Tibial artery (tissue), 4 donors: Measurements from ENCODE around the gene PDE1C.

Experiments used
- DNase-seq, 2 donors: peaks; one replicate each; pipeline ENCODE4 v3.0.0-alpha.2; 2019
- H3K27ac ChIP-seq, 2 donors: fragments of 200-600 bp; sonication (generic) in 1 of 2; 1 replicate in 1 of 2; 2 replicates in 1 of 2; pipeline ENCODE4 v1.5.1; 2018 to 2019; ENCODE audit warnings: mild to moderate bottlenecking in 1 of 2
- H3K27me3 ChIP-seq, 2 donors: fragments of 200-600 bp; sonication (generic) in 1 of 2; one replicate each; pipeline versions ENCODE4 v1.5.1 to v1.6.0; 2016 to 2019
- H3K36me3 ChIP-seq, 3 donors: fragments of 200-600 bp; sonication (generic) in 2 of 3; one replicate each; pipeline ENCODE4 v1.5.1; 2016 to 2019; ENCODE audit warnings: mild to moderate bottlenecking in 2 of 3
- H3K4me1 ChIP-seq, 4 donors: fragments of 200-600 bp; sonication (generic) in 2 of 4; 1 replicate in 3 of 4; 2 replicates in 1 of 4; pipeline ENCODE4 v1.5.1; 2016 to 2019
- H3K4me3 ChIP-seq, 2 donors: fragments of 200-600 bp; sonication (generic) in 1 of 2; 1 replicate in 1 of 2; 2 replicates in 1 of 2; pipeline ENCODE4 v1.5.1; 2018 to 2019; ENCODE audit warnings: mild to moderate bottlenecking in 2 of 2
- H3K9me3 ChIP-seq, 3 donors: fragments of 200-600 bp; sonication (generic) in 1 of 3; one replicate each; pipeline ENCODE4 v1.5.1; 2016 to 2019
- CTCF ChIP-seq, 2 experiments: fragments of 200-600 bp in 1 of 2; fragments of 450-650 bp in 1 of 2; IDR thresholded peaks; one replicate each; pipeline ENCODE4 v1.5.1; 2017 to 2019; ENCODE audit warnings: antibody characterized with exemption in 2 of 2, mild to moderate bottlenecking in 1 of 2, moderate library complexity in 1 of 2
- intact Hi-C: fragments of 100-400 bp; cut with DNase I; formaldehyde crosslinking; loops from one replicate; pipeline ENCODE4 v1.15.0; 2023; ENCODE audit warnings: low total_unique reads

Gene PDE1C

DNA sequence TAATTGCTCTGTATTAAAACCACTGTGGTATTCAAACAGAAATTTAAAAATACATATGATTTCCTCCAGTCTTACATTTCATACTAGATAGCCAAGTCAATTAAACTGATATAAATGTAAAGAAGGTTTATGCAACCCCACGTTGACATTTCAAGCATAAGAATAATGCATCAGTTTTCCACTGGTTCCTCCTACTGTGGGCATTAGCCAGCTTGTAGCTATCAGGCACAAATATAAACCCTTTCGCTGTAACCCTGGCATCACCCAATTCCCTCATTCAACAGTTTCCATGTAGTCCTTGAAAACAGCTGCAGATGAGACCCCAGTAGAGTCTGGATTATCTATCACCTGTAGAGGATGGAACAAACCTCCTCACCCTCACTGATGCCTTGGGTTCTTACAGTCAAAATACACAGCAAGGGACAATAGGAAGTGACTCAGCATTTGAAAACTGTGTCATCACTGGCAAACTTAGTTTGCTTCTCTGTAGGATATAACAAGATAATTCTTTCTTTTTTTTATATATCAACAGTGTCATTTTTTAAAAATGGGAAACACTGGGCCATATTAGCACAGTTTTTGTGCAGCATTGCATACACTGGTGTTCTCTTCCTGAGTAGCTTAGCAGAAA lies 113.0 kb downstream of the PDE1C start:
- H3K36me3 ChIP-seq = no peaks in the 10 kb centered on the region
- H3K4me1 ChIP-seq = peaks cover 0 to 15% (median 0%) of the 10 kb centered on the region in 4 donors
- no peak overlapping the region for H3K27ac ChIP-seq
- intact Hi-C loops = no loop called here
- TF ChIP-seq CTCF (IDR thresholded peaks at IDR 0.05) = no peak
- no peaks in the 10 kb centered on the region for H3K27me3 ChIP-seq
- no peak overlapping the region for H3K4me3 ChIP-seq
- no peak for DNase-seq
- H3K9me3 ChIP-seq = no peaks in the 10 kb centered on the region

- intact Hi-C loops = no loop called here
- no peaks in the 10 kb centered on the region for H3K9me3 ChIP-seq
- no peak for TF ChIP-seq CTCF (IDR thresholded peaks at IDR 0.05)
- no peaks in the 10 kb centered on the region for H3K27me3 ChIP-seq
- no peak overlapping the region for H3K4me3 ChIP-seq
- DNase-seq = no peak
- no peaks in the 10 kb centered on the region for H3K36me3 ChIP-seq
- H3K4me1 ChIP-seq = peaks cover 0 to 15% (median 0%) of the 10 kb centered on the region in 4 donors
- no peak overlapping the region for H3K27ac ChIP-seq
Observed at GRCh38 chr7:31955641-31956040, 114.6 kb downstream of the PDE1C start.

DNA sequence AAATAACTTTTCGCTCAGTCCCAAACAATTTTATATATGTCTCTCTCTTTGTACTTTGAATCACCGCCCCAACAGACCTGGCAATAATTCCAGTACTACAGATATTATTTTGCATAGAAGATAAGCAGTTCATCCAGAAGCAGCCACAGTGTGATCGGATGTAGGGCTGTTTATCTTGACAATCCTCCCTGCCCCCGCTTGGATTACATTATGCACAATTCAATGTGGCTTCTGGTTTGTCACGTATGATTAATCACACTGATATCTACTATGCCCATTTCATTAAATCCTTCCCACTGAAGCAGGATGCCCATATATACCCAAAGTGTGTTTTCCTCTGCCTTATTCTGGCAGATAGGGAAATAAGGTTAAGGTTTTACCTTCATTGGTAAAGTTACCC lies 115.2 kb downstream of the PDE1C start:
- intact Hi-C loops = no loop called here
- H3K27ac ChIP-seq = no peak overlapping the region

GRCh38 chr7:31954500-31954899 lies 115.7 kb downstream of the PDE1C start:
- TF ChIP-seq CTCF (IDR thresholded peaks at IDR 0.05) = no peak
- no peak overlapping the region for H3K4me3 ChIP-seq
- DNase-seq = no peak
- intact Hi-C loops = no loop called here
- H3K36me3 ChIP-seq = no peaks in the 10 kb centered on the region
- H3K27ac ChIP-seq = no peak overlapping the region
- H3K9me3 ChIP-seq = no peaks in the 10 kb centered on the region
- H3K4me1 ChIP-seq = peaks cover 0 to 15% (median 0%) of the 10 kb centered on the region in 4 donors
- no peaks in the 10 kb centered on the region for H3K27me3 ChIP-seq

More for the DNA sequence above, 115.2 kb downstream of the PDE1C start:
- TF ChIP-seq CTCF (IDR thresholded peaks at IDR 0.05) = no peak
- no peak for DNase-seq
- H3K27me3 ChIP-seq = no peaks in the 10 kb centered on the region
- H3K9me3 ChIP-seq = no peaks in the 10 kb centered on the region
- peaks cover 0 to 15% (median 0%) of the 10 kb centered on the region in 4 donors for H3K4me1 ChIP-seq
- no peaks in the 10 kb centered on the region for H3K36me3 ChIP-seq
- no peak overlapping the region for H3K4me3 ChIP-seq

DNA sequence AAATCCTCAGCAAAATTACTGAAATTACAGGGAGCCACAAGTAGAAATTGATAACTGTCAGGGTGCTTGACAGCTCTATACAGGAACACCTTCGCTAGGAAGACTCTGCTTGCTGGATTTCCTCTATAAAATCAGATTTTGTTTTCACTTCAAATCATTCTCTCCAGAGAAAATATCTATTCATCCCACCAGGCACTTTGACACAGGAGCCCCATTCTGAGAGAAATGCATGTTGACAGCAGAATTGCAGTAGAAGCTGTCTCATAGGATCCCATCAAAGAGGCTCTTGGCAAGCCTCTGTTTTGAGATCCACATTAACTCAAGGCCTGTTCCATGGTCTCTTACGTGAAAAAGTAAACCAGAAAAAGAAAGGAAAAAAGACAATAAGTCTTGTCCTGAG lies 116.8 kb downstream of the PDE1C start:
- intact Hi-C loops = no loop called here
- Histone ChIP-seq H3K27ac (no peak overlapping the region), H3K36me3 (no peaks in the 10 kb centered on the region), H3K9me3 (no peaks in the 10 kb centered on the region), H3K27me3 (no peaks in the 10 kb centered on the region), H3K4me3 (no peak overlapping the region), H3K4me1 (peaks cover 0 to 21% (median 0%) of the 10 kb centered on the region in 4 donors)
- TF ChIP-seq CTCF (IDR thresholded peaks at IDR 0.05) = no peak
- no peak for DNase-seq
